Endothelial cell of umbilical vein (primary cell): ENCODE measurements around the gene APOM.

Experiments used
- CTCF ChIP-seq, 2 donors: IDR thresholded peaks; 1 replicate in 1 of 2; 2 replicates in 1 of 2; pipeline ENCODE4 v1.5.1; 2011; ENCODE audit warnings: low read length in 2 of 2, mild to moderate bottlenecking in 2 of 2, moderate library complexity in 2 of 2, control low read depth in 1 of 2, inconsistent platforms in 1 of 2, low read depth in 1 of 2; ENCODE audit not compliant: insufficient read depth in 1 of 2; ENCODE audit errors: extremely low read depth in 1 of 2
- EZH2 ChIP-seq: IDR thresholded peaks from 2 replicates; pipeline ENCODE4 v1.6.1; 2012; ENCODE audit warnings: borderline replicate concordance, low read depth, mild to moderate bottlenecking, moderate library complexity, low read length, inconsistent platforms; ENCODE audit not compliant: severe bottlenecking
- FOS ChIP-seq: IDR thresholded peaks from 2 replicates; pipeline ENCODE4 v1.6.1; 2011; ENCODE audit warnings: mild to moderate bottlenecking, low read length, moderate library complexity, borderline replicate concordance; ENCODE audit not compliant: insufficient read depth
- JUN ChIP-seq: IDR thresholded peaks from 2 replicates; pipeline ENCODE4 v1.6.1; 2011; ENCODE audit warnings: borderline replicate concordance, low read depth; ENCODE audit not compliant: insufficient read length, insufficient read depth
- MAX ChIP-seq: IDR thresholded peaks from 2 replicates; pipeline ENCODE4 v1.6.1; 2011; ENCODE audit not compliant: insufficient read depth, insufficient read length
- MYC ChIP-seq: IDR thresholded peaks from one replicate; pipeline ENCODE4 v1.6.1; 2011; ENCODE audit warnings: mild to moderate bottlenecking, low read depth, low read length
- POLR2A ChIP-seq: IDR thresholded peaks from 2 replicates; pipeline ENCODE4 v1.6.1; 2012; ENCODE audit warnings: low read depth, mild to moderate bottlenecking, control low read depth, low read length
- POLR2AphosphoS5 ChIP-seq: IDR thresholded peaks from 2 replicates; pipeline ENCODE4 v1.6.1; 2012; ENCODE audit warnings: low read depth, mild to moderate bottlenecking, control low read depth, low read length, moderate library complexity; ENCODE audit not compliant: insufficient read depth

GRCh38 chr6:31706599-31706998 lies 50.9 kb downstream of the APOM start, which contains the start of gene LY6G6F:
- TF ChIP-seq MAX (no peak), JUN (no peak), EZH2 (no peak), CTCF (IDR thresholded peaks at IDR 0.05; ENCODE audit: extremely low read depth in 1 of 2, insufficient read depth in 1 of 2, low read depth in 1 of 2, low read length in 2 of 2) (no peak), MYC (no peak), POLR2AphosphoS5 (no peak), POLR2A (no peak), FOS (no peak)
